Muscle layer of duodenum (tissue), 2 donors: ENCODE measurements around the gene PMAIP1.

Experiments
- H3K27ac ChIP-seq: one replicate; pipeline ENCODE4 v1.7.0; 2013; ENCODE audit warnings: mild to moderate bottlenecking, low read length
- H3K27me3 ChIP-seq: one replicate; pipeline ENCODE4 v1.7.0; 2013; ENCODE audit warnings: low read depth, mild to moderate bottlenecking, control low read depth, low read length
- H3K36me3 ChIP-seq, 2 donors: one replicate each; pipeline ENCODE4 v1.7.0; 2013; ENCODE audit warnings: low read length in 2 of 2, control low read depth in 1 of 2, mild to moderate bottlenecking in 1 of 2; ENCODE audit not compliant: insufficient read depth in 2 of 2, control insufficient read depth in 1 of 2
- H3K4me1 ChIP-seq, 2 donors: one replicate each; pipeline ENCODE4 v1.7.0; 2013; ENCODE audit warnings: low read length in 2 of 2, mild to moderate bottlenecking in 2 of 2, control low read depth in 1 of 2, moderate library complexity in 1 of 2; ENCODE audit not compliant: insufficient read depth in 2 of 2, control insufficient read depth in 1 of 2
- H3K4me3 ChIP-seq, 2 donors: one replicate each; pipeline ENCODE4 v1.7.0; 2013; ENCODE audit warnings: low read length in 2 of 2, low read depth in 1 of 2, mild to moderate bottlenecking in 1 of 2
- H3K9me3 ChIP-seq, 2 donors: one replicate each; pipeline ENCODE4 v1.7.0; 2013; ENCODE audit warnings: low read length in 2 of 2, control low read depth in 1 of 2, mild to moderate bottlenecking in 1 of 2; ENCODE audit not compliant: control insufficient read depth in 1 of 2
- donor health status: healthy.

Gene PMAIP1

DNA sequence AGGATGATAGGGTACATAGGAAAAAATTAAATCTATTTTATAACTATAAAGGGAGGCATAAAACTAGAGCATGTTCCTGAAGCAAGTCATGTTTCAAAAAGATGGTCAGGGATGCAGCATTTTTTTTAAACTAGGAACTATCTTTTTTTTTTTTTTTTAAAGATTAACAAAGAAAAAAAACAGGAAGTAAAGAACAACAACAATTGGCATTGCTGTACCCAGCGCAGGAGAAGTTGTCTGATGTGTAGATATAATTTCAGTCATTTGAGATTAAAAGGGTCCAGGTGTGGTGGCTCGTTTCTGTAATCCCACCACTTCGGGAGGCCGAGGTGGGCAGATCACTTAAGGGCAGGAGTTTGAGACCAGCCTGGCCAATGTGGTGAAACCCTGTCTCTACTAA is 41.5 kb downstream of the PMAIP1 start:
- Histone ChIP-seq H3K9me3 (no peaks in the 10 kb centered on the region), H3K27me3 (no peaks in the 10 kb centered on the region), H3K36me3 (no peaks in the 10 kb centered on the region), H3K4me3 (no peak overlapping the region), H3K4me1 (no peaks in the 10 kb centered on the region), H3K27ac (no peak overlapping the region)

DNA sequence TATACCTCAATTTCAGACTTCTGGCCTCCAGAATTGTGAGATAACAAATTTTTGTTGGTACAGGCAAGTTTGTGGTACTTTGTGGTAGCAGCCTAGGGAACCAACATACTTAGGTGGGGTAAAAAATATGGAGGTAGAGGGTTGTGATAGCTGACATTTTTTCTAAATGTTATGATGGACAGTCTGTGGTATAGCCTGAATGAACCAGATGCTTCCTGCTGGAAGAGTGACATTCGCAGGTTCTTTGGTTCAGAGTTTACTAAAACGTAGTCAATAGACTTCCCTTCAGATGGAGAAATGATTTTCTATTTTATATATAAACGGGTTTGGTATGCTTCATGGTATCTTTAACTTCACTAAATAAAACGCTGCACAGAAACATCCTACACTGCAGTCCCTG is 42.8 kb downstream of the PMAIP1 start:
- Histone ChIP-seq H3K27me3 (no peaks in the 10 kb centered on the region), H3K27ac (no peak overlapping the region), H3K9me3 (no peaks in the 10 kb centered on the region), H3K4me3 (no peak overlapping the region), H3K36me3 (no peaks in the 10 kb centered on the region), H3K4me1 (no peaks in the 10 kb centered on the region)

GRCh38 chr18:59945544-59945943 is 45.7 kb downstream of the PMAIP1 start:
- Histone ChIP-seq H3K9me3 (no peaks in the 10 kb centered on the region), H3K4me1 (no peaks in the 10 kb centered on the region), H3K36me3 (no peaks in the 10 kb centered on the region), H3K27ac (no peak overlapping the region), H3K4me3 (no peak overlapping the region), H3K27me3 (no peaks in the 10 kb centered on the region)

- Histone ChIP-seq H3K27ac (no peak overlapping the region), H3K4me3 (no peak overlapping the region), H3K36me3 (no peaks in the 10 kb centered on the region), H3K4me1 (no peaks in the 10 kb centered on the region), H3K9me3 (no peaks in the 10 kb centered on the region), H3K27me3 (no peaks in the 10 kb centered on the region)
Observed at GRCh38 chr18:59950215-59950944, 50.6 kb downstream of the PMAIP1 start.

GRCh38 chr18:59951591-59951990 is 51.8 kb downstream of the PMAIP1 start:
- H3K4me1 ChIP-seq = no peaks in the 10 kb centered on the region

GRCh38 chr18:59952283-59953007 is 52.6 kb downstream of the PMAIP1 start:
- Histone ChIP-seq H3K4me3 (no peak overlapping the region), H3K9me3 (no peaks in the 10 kb centered on the region), H3K4me1 (no peaks in the 10 kb centered on the region), H3K27ac (no peak overlapping the region), H3K36me3 (no peaks in the 10 kb centered on the region), H3K27me3 (no peaks in the 10 kb centered on the region)

More at GRCh38 chr18:59951591-59951990, 51.8 kb downstream of the PMAIP1 start:
- Histone ChIP-seq H3K27me3 (no peaks in the 10 kb centered on the region), H3K27ac (no peak overlapping the region), H3K9me3 (no peaks in the 10 kb centered on the region), H3K36me3 (no peaks in the 10 kb centered on the region), H3K4me3 (no peak overlapping the region)
